ENCODE measurements around the gene FAM83G. TPM values are rescaled to one million over a fixed set of nuclear protein-coding genes. Genes with fewer than 3 reads are reported as not detected.

Gene FAM83G
- total and polyA plus RNA-seq, 2 donors (not counting 1 experiment from before 2014, with no cell fraction given), result 2.4 to 6.3 TPM

GRCh38 chr17:18919963-18920362, 84.6 kb downstream of the FAM83G start:
- H3K9ac ChIP-seq (ENCODE audit: insufficient read depth, low read length), result no peak overlapping the region
- no peak overlapping the region for H3K27ac ChIP-seq (ENCODE audit: insufficient read depth, low read length)
- H3K4me3 ChIP-seq (replicated peaks in 1 of 4; ENCODE audit: control extremely low read depth in 1 of 4, insufficient read depth in 1 of 4, low read depth in 3 of 4, low read length in 4 of 4), result no peak overlapping the region
- no peak for TF ChIP-seq EZH2 (IDR thresholded peaks at IDR 0.05; ENCODE audit: low read length, missing control alignments)
- no peak for TF ChIP-seq CTCF (conservative IDR thresholded peaks at IDR 0.05 in 1 of 2, IDR thresholded peaks at IDR 0.05 in 1 of 2; ENCODE audit: low read depth in 1 of 2, low read length in 2 of 2)
- no peaks in the 10 kb centered on the region for H3K9me3 ChIP-seq (ENCODE audit: control insufficient read depth, insufficient read depth, low read depth, low read length)
- H3K79me2 ChIP-seq (ENCODE audit: control insufficient read depth, insufficient read depth, low read length), result no peaks in the 10 kb centered on the region
- no peaks in the 10 kb centered on the region for H3K4me1 ChIP-seq (ENCODE audit: control insufficient read depth, extremely low read depth, insufficient read depth, low read length)
- no peaks in the 10 kb centered on the region for H4K20me1 ChIP-seq (ENCODE audit: control insufficient read depth, extremely low read depth, insufficient read depth, low read length)
- peaks cover 4% of the 10 kb centered on the region for H3K36me3 ChIP-seq (ENCODE audit: control insufficient read depth, insufficient read depth, low read length)
- H3K4me2 ChIP-seq (ENCODE audit: extremely low read depth, insufficient read depth, low read length), result no peak overlapping the region
- no peak for DNase-seq (ENCODE audit: low read depth in 2 of 2)
- H3K27me3 ChIP-seq (ENCODE audit: control insufficient read depth, insufficient read depth, low read length), result no peaks in the 10 kb centered on the region
- no peak overlapping the region for H2AFZ ChIP-seq (ENCODE audit: low read length)

Other genes starting within 250 kb of the FAM83G start
- gene TVP23B, start 223.6 kb downstream of the FAM83G start, total RNA-seq, result 67.5 and 79.9 TPM in 2 replicates
- gene TVP23B, start 223.6 kb downstream of the FAM83G start, polyA plus RNA-seq, result 45.6 and 81.9 TPM in 2 replicates
- 37.8 and 47.4 TPM in 2 replicates for gene PRPSAP2, start 146.6 kb downstream of the FAM83G start, total RNA-seq
- 23.1 and 24.0 TPM in 2 replicates for gene PRPSAP2, start 146.6 kb downstream of the FAM83G start, polyA plus RNA-seq
- under 0.01 TPM in 1 of 2 replicates, not detected in the other for gene SLC5A10, start 52.6 kb downstream of the FAM83G start, total RNA-seq
- not detected in 2 replicates for gene SLC5A10, start 52.6 kb downstream of the FAM83G start, polyA plus RNA-seq
- under 0.01 TPM in 1 of 2 replicates, not detected in the other for gene GRAP, start 42.2 kb upstream of the FAM83G start, total RNA-seq
- gene GRAP, start 42.2 kb upstream of the FAM83G start, polyA plus RNA-seq, result 0.10 TPM in 1 of 2 replicates, not detected in the other
- gene GRAPL, start 122.8 kb upstream of the FAM83G start, total RNA-seq, result under 0.01 and 0.17 TPM in 2 replicates
- not detected in 2 replicates for gene GRAPL, start 122.8 kb upstream of the FAM83G start, polyA plus RNA-seq
- 20.3 and 36.0 TPM in 2 replicates for gene EPN2, start 232.6 kb upstream of the FAM83G start, total RNA-seq
- gene EPN2, start 232.6 kb upstream of the FAM83G start, polyA plus RNA-seq, result 23.8 and 27.0 TPM in 2 replicates

Measured in fibroblast of lung (primary cell).